Fibroblast of lung (primary cell): ENCODE measurements around the gene NUB1. TPM values are rescaled to one million over a fixed set of nuclear protein-coding genes. Genes with fewer than 3 reads are reported as not detected.

ENCODE experiments used
- DNase-seq, 2 donors: peaks; one replicate each; pipeline versions ENCODE4 v3.0.0 to v3.0.0-alpha.2; 2010; ENCODE audit warnings: low read depth in 2 of 2
- H2AFZ ChIP-seq: 2 replicates; pipeline ENCODE4 v1.5.1; 2012; ENCODE audit warnings: low read length, control low read depth, inconsistent platforms
- H3K27ac ChIP-seq: 2 replicates; pipeline ENCODE4 v1.5.1; 2011; ENCODE audit warnings: low read length, control low read depth; ENCODE audit not compliant: insufficient read depth
- H3K27me3 ChIP-seq: 2 replicates; pipeline ENCODE4 v1.5.1; 2011; ENCODE audit warnings: mild to moderate bottlenecking, low read length; ENCODE audit not compliant: control insufficient read depth, insufficient read depth
- H3K36me3 ChIP-seq: 2 replicates; pipeline ENCODE4 v1.5.1; 2011; ENCODE audit warnings: low read length; ENCODE audit not compliant: control insufficient read depth, insufficient read depth
- H3K4me1 ChIP-seq: 2 replicates; pipeline ENCODE4 v1.5.1; 2011; ENCODE audit warnings: low read length; ENCODE audit not compliant: control insufficient read depth, insufficient read depth; ENCODE audit errors: extremely low read depth
- H3K4me2 ChIP-seq: 2 replicates; pipeline ENCODE4 v1.5.1; 2011; ENCODE audit warnings: low read length, control low read depth; ENCODE audit not compliant: insufficient read depth; ENCODE audit errors: extremely low read depth
- H3K4me3 ChIP-seq, 4 experiments: fragments of 200-600 bp in 1 of 4; sonication (generic) in 1 of 4; replicated peaks in 1 of 4; 2 replicates each; pipeline ENCODE4 v1.5.1; 2011 to 2016; ENCODE audit warnings: low read length in 4 of 4, low read depth in 3 of 4, mild to moderate bottlenecking in 3 of 4, control low read depth in 2 of 4, inconsistent platforms in 1 of 4, mixed read lengths in 1 of 4; ENCODE audit not compliant: insufficient read depth in 1 of 4; ENCODE audit errors: control extremely low read depth in 1 of 4
- H3K79me2 ChIP-seq: 2 replicates; pipeline ENCODE4 v1.5.1; 2012; ENCODE audit warnings: mild to moderate bottlenecking, low read length, inconsistent platforms; ENCODE audit not compliant: control insufficient read depth, insufficient read depth
- H3K9ac ChIP-seq: 2 replicates; pipeline ENCODE4 v1.5.1; 2011; ENCODE audit warnings: mild to moderate bottlenecking, low read length, control low read depth; ENCODE audit not compliant: insufficient read depth
- H3K9me3 ChIP-seq: 2 replicates; pipeline ENCODE4 v1.5.1; 2012; ENCODE audit warnings: low read depth, low read length; ENCODE audit not compliant: control insufficient read depth, insufficient read depth
- H4K20me1 ChIP-seq: 2 replicates; pipeline ENCODE4 v1.5.1; 2011; ENCODE audit warnings: low read length; ENCODE audit not compliant: control insufficient read depth, insufficient read depth; ENCODE audit errors: extremely low read depth
- CTCF ChIP-seq, 2 donors: IDR thresholded peaks in 1 of 2; conservative IDR thresholded peaks in 1 of 2; 1 replicate in 1 of 2; 2 replicates in 1 of 2; pipeline ENCODE4 v1.5.1; 2011 to 2012; ENCODE audit warnings: low read length in 2 of 2, control low read depth in 1 of 2, inconsistent platforms in 1 of 2, low read depth in 1 of 2, mild to moderate bottlenecking in 1 of 2
- EZH2 ChIP-seq: IDR thresholded peaks from 2 replicates; pipeline ENCODE4 v1.5.1; 2012; ENCODE audit warnings: low read length, control low read depth, mild to moderate bottlenecking; ENCODE audit errors: missing control alignments
- polyA plus RNA-seq, 2 donors: library from polyadenylated mRNA; depleted of rRNA in 1 of 2; stranded (reverse) in 1 of 2; unstranded in 1 of 2; fragments of >200 nt; gene quantifications; 2 replicates each; pipeline ENCODE4 v1.2.1, GENCODE V29; 2011 to 2012; ENCODE audit warnings: missing spikeins in 1 of 2
- total RNA-seq: library from RNA; depleted of rRNA; stranded (reverse); fragments of >200 nt; gene quantifications from 2 replicates; pipeline ENCODE4 v1.2.1, GENCODE V29; 2014

NUB1 gene
- total and polyA plus RNA-seq, 2 donors (not counting 1 experiment from before 2014, with no cell fraction given), result 44.4 to 77.7 TPM

GRCh38 chr7:151347200-151347599, 5.6 kb downstream of the NUB1 start:
- no peak for DNase-seq
- TF ChIP-seq CTCF (conservative IDR thresholded peaks at IDR 0.05 in 1 of 2, IDR thresholded peaks at IDR 0.05 in 1 of 2; ENCODE audit: low read depth in 1 of 2, low read length in 2 of 2), result no peak
- TF ChIP-seq EZH2, result no peak
- no peak overlapping the region for H3K4me2 ChIP-seq
- H3K4me3 ChIP-seq, result no peak overlapping the region
- H3K27ac ChIP-seq, result no peak overlapping the region
- peaks cover 14% of the 10 kb centered on the region for H3K79me2 ChIP-seq
- H3K4me1 ChIP-seq, result no peaks in the 10 kb centered on the region
- H3K9me3 ChIP-seq, result no peaks in the 10 kb centered on the region
- H2AFZ ChIP-seq, result no peak overlapping the region
- no peak overlapping the region for H3K9ac ChIP-seq
- H3K27me3 ChIP-seq, result no peaks in the 10 kb centered on the region
- H4K20me1 ChIP-seq, result no peaks in the 10 kb centered on the region
- peaks cover 9% of the 10 kb centered on the region for H3K36me3 ChIP-seq

GRCh38 chr7:151348970-151349369, 7.4 kb downstream of the NUB1 start:
- Histone ChIP-seq H3K27ac (no peak overlapping the region), H3K4me2 (no peak overlapping the region), H3K4me3 (no peak overlapping the region), H3K9me3 (no peaks in the 10 kb centered on the region), H3K4me1 (no peaks in the 10 kb centered on the region), H4K20me1 (no peaks in the 10 kb centered on the region), H3K9ac (no peak overlapping the region), H2AFZ (no peak overlapping the region), H3K36me3 (peaks cover 13% of the 10 kb centered on the region), H3K27me3 (no peaks in the 10 kb centered on the region), H3K79me2 (no peaks in the 10 kb centered on the region)
- TF ChIP-seq EZH2, result no peak
- TF ChIP-seq CTCF (conservative IDR thresholded peaks at IDR 0.05 in 1 of 2, IDR thresholded peaks at IDR 0.05 in 1 of 2; ENCODE audit: low read depth in 1 of 2, low read length in 2 of 2), result no peak
- DNase-seq, result no peak

GRCh38 chr7:151349507-151349853, 7.9 kb downstream of the NUB1 start:
- Histone ChIP-seq H3K9ac (no peak overlapping the region), H3K27ac (no peak overlapping the region), H3K79me2 (no peaks in the 10 kb centered on the region), H2AFZ (no peak overlapping the region), H3K4me2 (no peak overlapping the region), H3K4me3 (no peak overlapping the region), H3K4me1 (no peaks in the 10 kb centered on the region), H4K20me1 (no peaks in the 10 kb centered on the region), H3K36me3 (peaks cover 13% of the 10 kb centered on the region), H3K9me3 (no peaks in the 10 kb centered on the region), H3K27me3 (no peaks in the 10 kb centered on the region)
- no peak for TF ChIP-seq EZH2
- no peak for TF ChIP-seq CTCF (conservative IDR thresholded peaks at IDR 0.05 in 1 of 2, IDR thresholded peaks at IDR 0.05 in 1 of 2; ENCODE audit: low read depth in 1 of 2, low read length in 2 of 2)
- DNase-seq, result no peak
